ENCODE data around the gene KLHL3. TPM values are rescaled to one million over a fixed set of nuclear protein-coding genes. Genes with fewer than 3 reads are reported as not detected.

KLHL3 gene
- total and polyA plus RNA-seq, 2 experiments from 2014 or later: 4.9 to 10.8 TPM

DNA sequence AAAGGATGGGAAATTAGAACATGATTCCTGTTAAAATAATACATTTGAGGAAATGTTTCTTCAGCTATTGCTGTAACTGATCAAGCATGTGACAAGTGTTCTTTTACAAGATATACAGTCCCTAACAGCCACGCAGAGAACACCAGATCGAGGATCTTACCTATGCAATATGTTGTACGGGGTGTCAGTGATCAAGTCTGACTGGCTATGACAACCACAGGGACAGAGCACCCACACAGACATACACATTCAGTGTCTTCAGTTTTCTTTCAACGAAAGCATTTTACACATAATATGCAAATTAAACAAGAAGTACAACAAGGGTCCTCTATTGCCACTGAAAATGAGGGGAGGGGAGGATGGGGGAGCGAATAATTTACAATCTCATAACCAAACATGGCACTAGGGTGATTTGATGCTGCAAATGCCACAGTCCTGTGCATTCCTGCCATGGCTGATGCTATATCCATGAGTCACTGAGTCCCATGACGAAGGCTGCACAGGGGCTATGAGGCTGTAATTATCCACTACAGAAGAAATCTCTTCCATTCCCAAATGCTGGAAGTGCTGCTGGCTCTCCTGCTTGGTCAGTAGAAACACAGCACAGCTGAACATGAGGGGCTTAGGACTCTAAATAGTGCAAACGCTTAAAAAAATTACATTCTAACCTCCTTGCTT lies 118.2 kb downstream of the KLHL3 start (continued):
- TF ChIP-seq, protein P1, sequence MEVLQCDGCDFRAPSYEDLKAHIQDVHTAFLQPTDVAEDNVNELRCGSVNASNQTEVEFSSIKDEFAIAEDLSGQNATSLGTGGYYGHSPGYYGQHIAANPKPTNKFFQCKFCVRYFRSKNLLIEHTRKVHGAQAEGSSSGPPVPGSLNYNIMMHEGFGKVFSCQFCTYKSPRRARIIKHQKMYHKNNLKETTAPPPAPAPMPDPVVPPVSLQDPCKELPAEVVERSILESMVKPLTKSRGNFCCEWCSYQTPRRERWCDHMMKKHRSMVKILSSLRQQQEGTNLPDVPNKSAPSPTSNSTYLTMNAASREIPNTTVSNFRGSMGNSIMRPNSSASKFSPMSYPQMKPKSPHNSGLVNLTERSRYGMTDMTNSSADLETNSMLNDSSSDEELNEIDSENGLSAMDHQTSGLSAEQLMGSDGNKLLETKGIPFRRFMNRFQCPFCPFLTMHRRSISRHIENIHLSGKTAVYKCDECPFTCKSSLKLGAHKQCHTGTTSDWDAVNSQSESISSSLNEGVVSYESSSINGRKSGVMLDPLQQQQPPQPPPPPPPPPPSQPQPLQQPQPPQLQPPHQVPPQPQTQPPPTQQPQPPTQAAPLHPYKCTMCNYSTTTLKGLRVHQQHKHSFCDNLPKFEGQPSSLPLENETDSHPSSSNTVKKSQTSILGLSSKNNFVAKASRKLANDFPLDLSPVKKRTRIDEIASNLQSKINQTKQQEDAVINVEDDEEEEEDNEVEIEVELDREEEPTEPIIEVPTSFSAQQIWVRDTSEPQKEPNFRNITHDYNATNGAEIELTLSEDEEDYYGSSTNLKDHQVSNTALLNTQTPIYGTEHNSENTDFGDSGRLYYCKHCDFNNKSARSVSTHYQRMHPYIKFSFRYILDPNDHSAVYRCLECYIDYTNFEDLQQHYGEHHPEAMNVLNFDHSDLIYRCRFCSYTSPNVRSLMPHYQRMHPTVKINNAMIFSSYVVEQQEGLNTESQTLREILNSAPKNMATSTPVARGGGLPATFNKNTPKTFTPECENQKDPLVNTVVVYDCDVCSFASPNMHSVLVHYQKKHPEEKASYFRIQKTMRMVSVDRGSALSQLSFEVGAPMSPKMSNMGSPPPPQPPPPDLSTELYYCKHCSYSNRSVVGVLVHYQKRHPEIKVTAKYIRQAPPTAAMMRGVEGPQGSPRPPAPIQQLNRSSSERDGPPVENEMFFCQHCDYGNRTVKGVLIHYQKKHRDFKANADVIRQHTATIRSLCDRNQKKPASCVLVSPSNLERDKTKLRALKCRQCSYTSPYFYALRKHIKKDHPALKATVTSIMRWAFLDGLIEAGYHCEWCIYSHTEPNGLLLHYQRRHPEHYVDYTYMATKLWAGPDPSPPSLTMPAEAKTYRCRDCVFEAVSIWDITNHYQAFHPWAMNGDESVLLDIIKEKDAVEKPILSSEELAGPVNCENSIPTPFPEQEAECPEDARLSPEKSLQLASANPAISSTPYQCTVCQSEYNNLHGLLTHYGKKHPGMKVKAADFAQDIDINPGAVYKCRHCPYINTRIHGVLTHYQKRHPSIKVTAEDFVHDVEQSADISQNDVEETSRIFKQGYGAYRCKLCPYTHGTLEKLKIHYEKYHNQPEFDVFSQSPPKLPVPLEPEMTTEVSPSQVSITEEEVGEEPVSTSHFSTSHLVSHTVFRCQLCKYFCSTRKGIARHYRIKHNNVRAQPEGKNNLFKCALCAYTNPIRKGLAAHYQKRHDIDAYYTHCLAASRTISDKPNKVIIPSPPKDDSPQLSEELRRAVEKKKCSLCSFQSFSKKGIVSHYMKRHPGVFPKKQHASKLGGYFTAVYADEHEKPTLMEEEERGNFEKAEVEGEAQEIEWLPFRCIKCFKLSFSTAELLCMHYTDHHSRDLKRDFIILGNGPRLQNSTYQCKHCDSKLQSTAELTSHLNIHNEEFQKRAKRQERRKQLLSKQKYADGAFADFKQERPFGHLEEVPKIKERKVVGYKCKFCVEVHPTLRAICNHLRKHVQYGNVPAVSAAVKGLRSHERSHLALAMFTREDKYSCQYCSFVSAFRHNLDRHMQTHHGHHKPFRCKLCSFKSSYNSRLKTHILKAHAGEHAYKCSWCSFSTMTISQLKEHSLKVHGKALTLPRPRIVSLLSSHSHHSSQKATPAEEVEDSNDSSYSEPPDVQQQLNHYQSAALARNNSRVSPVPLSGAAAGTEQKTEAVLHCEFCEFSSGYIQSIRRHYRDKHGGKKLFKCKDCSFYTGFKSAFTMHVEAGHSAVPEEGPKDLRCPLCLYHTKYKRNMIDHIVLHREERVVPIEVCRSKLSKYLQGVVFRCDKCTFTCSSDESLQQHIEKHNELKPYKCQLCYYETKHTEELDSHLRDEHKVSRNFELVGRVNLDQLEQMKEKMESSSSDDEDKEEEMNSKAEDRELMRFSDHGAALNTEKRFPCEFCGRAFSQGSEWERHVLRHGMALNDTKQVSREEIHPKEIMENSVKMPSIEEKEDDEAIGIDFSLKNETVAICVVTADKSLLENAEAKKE (CRISPR knock-in tag; IDR thresholded peaks at IDR 0.05): no peak
- TF ChIP-seq ZNF114 (CRISPR knock-in tag; IDR thresholded peaks at IDR 0.05) (no peak), EZH2phosphoT487 (IDR thresholded peaks at IDR 0.05; ENCODE audit: unreplicated experiment) (no peak), ZNF331 (CRISPR knock-in tag; IDR thresholded peaks at IDR 0.05; ENCODE audit: low read depth) (no peak), EZH2 (IDR thresholded peaks at IDR 0.05; ENCODE audit: low read depth, unreplicated experiment) (no peak), NANOG (IDR thresholded peaks at IDR 0.05; ENCODE audit: borderline replicate concordance) (no peak), CTCF (conservative IDR thresholded peaks at IDR 0.05; ENCODE audit: low read depth in 2 of 2) (no peak)

GRCh38 chr5:137616046-137616445 lies 119.8 kb downstream of the KLHL3 start:
- Histone ChIP-seq H3K9me2 (ENCODE audit: insufficient read depth) (no peaks in the 10 kb centered on the region), H3K36me3 (ENCODE audit: insufficient read depth) (no peaks in the 10 kb centered on the region), H3K27me3 (ENCODE audit: insufficient read depth) (no peaks in the 10 kb centered on the region), H3K4me3 (no peak overlapping the region), H3K27ac (ENCODE audit: low read depth) (no peak overlapping the region), H3K79me2 (replicated peaks; ENCODE audit: insufficient read depth) (no peaks in the 10 kb centered on the region), H3K4me2 (no peak overlapping the region), H2AFZ (no peak overlapping the region), H3F3A (replicated peaks; ENCODE audit: low read depth) (no peaks in the 10 kb centered on the region), H3K4me1 (ENCODE audit: insufficient read depth) (no peaks in the 10 kb centered on the region), H4K20me1 (replicated peaks; ENCODE audit: insufficient read depth) (no peaks in the 10 kb centered on the region)
- H3K27ac Mint-ChIP-seq: no peak overlapping the region
- H3K4me1 Mint-ChIP-seq: peaks cover 7% of the 10 kb centered on the region; the same call in 2 of the 3 replicates
- DNase-seq (ENCODE audit: low spot score) (no peak), ATAC-seq (no peak)
- H3K36me3 Mint-ChIP-seq (ENCODE audit: low read depth): peaks cover under 1% of the 10 kb centered on the region; the same call in 1 of the 3 replicates
- no peaks in the 10 kb centered on the region for H3K9me3 Mint-ChIP-seq
- H3K27me3 Mint-ChIP-seq (ENCODE audit: insufficient read depth, low read depth, poor library complexity): peaks cover 5% of the 10 kb centered on the region
- no peak overlapping the region for H3K4me3 Mint-ChIP-seq
- no peak for TF ChIP-seq EZH2 (IDR thresholded peaks at IDR 0.05; ENCODE audit: low read depth, unreplicated experiment)
- TF ChIP-seq POLR2AphosphoS5 (IDR thresholded peaks at IDR 0.05; ENCODE audit: low read depth): no peak
- no peak for TF ChIP-seq CTCF (conservative IDR thresholded peaks at IDR 0.05; ENCODE audit: low read depth in 2 of 2)
- TF ChIP-seq, protein P2, sequence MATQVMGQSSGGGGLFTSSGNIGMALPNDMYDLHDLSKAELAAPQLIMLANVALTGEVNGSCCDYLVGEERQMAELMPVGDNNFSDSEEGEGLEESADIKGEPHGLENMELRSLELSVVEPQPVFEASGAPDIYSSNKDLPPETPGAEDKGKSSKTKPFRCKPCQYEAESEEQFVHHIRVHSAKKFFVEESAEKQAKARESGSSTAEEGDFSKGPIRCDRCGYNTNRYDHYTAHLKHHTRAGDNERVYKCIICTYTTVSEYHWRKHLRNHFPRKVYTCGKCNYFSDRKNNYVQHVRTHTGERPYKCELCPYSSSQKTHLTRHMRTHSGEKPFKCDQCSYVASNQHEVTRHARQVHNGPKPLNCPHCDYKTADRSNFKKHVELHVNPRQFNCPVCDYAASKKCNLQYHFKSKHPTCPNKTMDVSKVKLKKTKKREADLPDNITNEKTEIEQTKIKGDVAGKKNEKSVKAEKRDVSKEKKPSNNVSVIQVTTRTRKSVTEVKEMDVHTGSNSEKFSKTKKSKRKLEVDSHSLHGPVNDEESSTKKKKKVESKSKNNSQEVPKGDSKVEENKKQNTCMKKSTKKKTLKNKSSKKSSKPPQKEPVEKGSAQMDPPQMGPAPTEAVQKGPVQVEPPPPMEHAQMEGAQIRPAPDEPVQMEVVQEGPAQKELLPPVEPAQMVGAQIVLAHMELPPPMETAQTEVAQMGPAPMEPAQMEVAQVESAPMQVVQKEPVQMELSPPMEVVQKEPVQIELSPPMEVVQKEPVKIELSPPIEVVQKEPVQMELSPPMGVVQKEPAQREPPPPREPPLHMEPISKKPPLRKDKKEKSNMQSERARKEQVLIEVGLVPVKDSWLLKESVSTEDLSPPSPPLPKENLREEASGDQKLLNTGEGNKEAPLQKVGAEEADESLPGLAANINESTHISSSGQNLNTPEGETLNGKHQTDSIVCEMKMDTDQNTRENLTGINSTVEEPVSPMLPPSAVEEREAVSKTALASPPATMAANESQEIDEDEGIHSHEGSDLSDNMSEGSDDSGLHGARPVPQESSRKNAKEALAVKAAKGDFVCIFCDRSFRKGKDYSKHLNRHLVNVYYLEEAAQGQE (IDR thresholded peaks at IDR 0.05; ENCODE audit: unreplicated experiment): no peak

Measured in GM23338 (cell line).